AG09309 (cell line): Measurements from ENCODE around the gene VIPR2.

Experiments
- DNase-seq: peaks from one replicate; pipeline ENCODE4 v3.0.0-alpha.2; 2010; ENCODE audit warnings: low read depth
- H3K4me3 ChIP-seq: 2 replicates; pipeline ENCODE4 v1.5.1; 2011; ENCODE audit warnings: mild to moderate bottlenecking, low read depth, low read length, moderate library complexity; ENCODE audit not compliant: control insufficient read depth
- TF ChIP-seq, protein P1 (sequence below): IDR thresholded peaks from 2 replicates; pipeline ENCODE4 v1.5.1; 2011; ENCODE audit warnings: mild to moderate bottlenecking, low read depth, low read length, inconsistent platforms; ENCODE audit not compliant: insufficient read depth, control insufficient read depth; ENCODE audit errors: missing control alignments

The VIPR2 gene

DNA sequence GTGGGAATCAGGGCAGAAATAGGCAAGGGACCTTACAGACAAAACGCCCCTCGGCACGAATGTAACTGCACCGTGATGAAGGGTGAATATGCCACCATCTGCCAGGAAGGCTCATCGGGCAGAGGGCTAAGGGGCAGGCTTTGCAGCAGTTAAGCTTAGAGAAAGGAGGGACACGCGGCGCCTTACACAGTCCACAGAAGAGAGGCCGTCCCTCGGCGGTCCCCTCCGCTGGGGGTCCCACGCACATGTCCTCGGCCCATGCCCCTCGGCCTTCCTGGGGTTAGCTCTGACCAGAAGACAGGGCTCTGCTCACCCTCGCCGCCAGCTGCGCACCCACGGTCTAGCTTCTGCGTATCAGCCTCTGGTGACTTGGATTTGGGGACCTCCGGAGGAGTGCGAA, 147.2 kb downstream of the VIPR2 start:
- no peak overlapping the region for H3K4me3 ChIP-seq
- DNase-seq, result no peak
- TF ChIP-seq, protein P1, sequence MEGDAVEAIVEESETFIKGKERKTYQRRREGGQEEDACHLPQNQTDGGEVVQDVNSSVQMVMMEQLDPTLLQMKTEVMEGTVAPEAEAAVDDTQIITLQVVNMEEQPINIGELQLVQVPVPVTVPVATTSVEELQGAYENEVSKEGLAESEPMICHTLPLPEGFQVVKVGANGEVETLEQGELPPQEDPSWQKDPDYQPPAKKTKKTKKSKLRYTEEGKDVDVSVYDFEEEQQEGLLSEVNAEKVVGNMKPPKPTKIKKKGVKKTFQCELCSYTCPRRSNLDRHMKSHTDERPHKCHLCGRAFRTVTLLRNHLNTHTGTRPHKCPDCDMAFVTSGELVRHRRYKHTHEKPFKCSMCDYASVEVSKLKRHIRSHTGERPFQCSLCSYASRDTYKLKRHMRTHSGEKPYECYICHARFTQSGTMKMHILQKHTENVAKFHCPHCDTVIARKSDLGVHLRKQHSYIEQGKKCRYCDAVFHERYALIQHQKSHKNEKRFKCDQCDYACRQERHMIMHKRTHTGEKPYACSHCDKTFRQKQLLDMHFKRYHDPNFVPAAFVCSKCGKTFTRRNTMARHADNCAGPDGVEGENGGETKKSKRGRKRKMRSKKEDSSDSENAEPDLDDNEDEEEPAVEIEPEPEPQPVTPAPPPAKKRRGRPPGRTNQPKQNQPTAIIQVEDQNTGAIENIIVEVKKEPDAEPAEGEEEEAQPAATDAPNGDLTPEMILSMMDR, result no peak

DNA sequence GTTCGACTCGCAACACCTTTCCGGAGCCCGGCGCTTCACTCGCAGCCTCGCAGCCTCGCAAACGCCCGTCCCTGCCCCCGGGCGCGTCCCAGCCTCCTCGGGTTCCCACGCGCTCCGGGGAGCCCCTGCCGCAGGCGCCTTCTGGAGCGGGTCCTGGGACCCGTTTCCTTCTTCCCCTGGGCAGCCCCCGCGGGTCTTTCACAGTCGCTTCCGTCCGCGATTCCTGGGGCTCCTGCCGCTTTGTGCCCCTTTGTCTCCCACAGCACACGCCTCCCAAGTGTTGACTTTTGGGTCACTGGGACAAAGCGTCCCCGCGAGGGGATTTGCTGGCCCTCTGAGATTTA, 147.6 kb downstream of the VIPR2 start:
- DNase-seq, result no peak
- H3K4me3 ChIP-seq, result no peak overlapping the region
- TF ChIP-seq, protein P1, result no peak

DNA sequence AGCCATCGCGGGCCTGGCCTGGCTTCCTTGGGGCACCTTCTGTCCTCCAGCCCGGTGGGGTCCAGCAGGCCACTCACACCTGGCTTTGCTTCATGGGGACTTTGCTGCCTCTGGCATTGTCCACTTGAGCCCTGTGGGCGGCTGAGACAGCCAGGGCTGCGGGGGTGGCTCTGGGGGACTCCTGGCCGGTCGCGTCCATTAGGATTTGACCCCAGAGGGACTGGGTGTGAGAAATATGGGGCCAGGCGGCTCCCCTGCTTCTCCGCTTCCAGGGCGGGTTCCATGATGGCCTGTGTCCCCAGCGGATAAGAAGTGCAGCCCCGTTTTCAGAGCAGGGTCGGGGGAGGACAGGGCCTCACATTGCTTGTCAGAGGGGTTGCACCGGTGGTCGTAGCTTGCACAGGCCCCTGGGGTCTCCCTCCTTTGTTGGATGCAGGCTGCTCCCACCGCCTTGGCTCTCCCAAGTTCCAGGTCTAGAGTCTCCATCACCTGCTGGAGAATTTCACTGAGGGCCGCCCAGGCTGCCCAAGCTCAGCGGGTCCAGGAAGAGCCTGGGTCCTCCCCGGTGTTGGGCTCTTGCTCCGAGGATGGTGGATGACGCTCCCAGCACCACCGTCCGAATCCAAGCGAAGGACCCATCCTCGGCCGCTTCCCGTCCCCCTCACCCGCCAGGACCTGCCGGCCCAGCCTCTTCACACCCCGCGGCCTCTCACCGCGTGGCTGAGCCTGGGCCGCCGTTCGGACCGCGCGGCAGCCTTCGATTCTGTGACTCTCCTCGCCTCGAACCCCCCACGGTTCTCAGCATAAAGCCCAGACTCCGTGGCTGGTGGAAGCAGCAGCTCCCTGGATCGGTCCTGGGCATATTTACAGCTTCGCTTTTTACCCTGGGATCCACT, 148.2 kb downstream of the VIPR2 start:
- TF ChIP-seq, protein P1, result no peak
- H3K4me3 ChIP-seq, result no peak overlapping the region

DNA sequence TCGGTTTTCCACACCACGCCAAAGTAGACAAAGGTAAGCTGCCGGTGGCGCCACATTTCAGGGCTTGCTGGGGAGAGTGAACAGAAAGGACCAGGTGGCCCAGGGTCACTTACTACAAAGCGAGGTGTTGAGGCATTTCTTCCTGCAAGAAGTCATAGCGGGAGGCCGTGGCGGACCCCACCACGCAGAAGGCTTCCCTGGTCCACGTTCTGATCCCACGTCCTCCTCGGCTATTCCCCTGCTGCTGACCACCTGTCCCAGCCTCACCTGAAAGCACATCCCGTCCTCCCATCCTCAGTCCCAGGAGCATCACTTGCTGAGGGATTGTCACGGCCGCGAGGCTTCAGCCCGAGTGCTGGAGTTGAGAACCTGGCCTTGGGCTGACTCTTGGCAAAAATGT, 149.2 kb downstream of the VIPR2 start:
- H3K4me3 ChIP-seq, result no peak overlapping the region
- TF ChIP-seq, protein P1, result no peak
- no peak for DNase-seq

More for the DNA sequence above, 148.2 kb downstream of the VIPR2 start:
- DNase-seq, result no peak

DNA sequence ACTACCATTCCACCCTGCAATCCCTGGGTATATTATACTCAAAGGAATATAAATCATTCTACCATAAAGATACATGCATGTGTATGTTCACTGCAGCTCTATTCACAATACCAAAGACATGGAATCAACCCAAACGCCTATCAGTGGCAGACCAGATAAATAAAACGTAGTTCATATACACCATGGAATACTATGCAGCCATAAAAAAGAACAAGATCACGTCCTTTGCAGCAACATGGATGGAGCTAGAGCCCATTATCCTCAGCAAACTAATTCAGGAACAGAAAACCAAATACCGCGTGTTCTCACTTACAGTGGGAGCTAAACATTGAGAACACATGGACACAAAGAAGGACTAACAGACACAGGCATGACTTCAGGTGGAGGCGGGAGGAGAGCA, 150.0 kb downstream of the VIPR2 start:
- TF ChIP-seq, protein P1, result no peak

DNA sequence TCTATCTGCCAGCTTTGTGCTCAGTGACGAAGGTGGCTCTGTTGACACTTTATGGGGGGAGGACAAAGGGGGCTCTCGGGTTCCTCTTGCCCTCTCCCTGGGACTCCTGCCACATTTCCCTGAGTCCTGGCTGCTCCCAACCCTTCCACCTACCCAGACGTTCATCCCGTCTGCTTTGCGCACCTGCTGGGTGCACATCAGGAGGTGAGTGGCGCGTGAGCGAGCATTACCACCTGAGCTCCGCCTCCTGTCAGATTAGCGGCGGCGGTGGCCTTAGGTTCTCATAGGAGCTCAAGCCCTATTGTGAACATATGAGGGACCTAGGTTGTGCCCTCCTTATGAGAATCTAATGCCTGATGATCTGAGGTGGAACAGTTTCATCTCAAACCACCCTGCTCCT, 151.1 kb downstream of the VIPR2 start:
- H3K4me3 ChIP-seq, result no peak overlapping the region
- TF ChIP-seq, protein P1, result no peak
- no peak for DNase-seq

More for the DNA sequence above, 150.0 kb downstream of the VIPR2 start:
- no peak overlapping the region for H3K4me3 ChIP-seq
- DNase-seq, result no peak
